ENCODE measurements around the gene PTGFRN. TPM values are rescaled to one million over a fixed set of nuclear protein-coding genes. Genes with fewer than 3 reads are reported as not detected.

Gene PTGFRN
- total and polyA plus RNA-seq, 9 donors = 22.9 to 106 (median 65.8) TPM

DNA sequence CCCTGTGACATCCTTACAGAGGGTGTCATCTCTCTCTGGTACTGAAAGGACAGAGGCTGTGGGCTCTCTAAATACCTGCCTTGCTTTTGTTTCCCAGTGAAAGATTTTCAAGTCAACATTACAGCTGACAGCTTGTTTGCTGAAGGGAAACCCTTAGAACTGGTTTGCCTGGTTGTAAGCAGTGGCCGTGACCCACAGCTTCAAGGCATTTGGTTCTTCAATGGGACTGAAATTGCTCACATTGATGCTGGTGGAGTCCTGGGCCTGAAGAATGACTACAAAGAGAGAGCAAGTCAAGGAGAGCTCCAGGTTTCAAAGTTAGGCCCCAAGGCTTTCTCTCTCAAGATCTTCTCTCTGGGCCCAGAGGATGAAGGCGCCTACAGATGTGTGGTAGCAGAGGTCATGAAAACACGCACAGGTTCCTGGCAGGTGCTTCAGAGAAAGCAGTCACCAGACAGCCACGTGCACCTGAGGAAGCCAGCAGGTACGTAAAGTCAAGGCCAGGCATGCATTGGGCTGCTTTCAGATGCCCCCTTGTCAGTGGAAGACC lies 103.7 kb downstream of the PTGFRN start:
- TF ChIP-seq POLR2A (IDR thresholded peaks at IDR 0.05) (no peak), EP300 (IDR thresholded peaks at IDR 0.05) (no peak)
- TF ChIP-seq, protein P1, sequence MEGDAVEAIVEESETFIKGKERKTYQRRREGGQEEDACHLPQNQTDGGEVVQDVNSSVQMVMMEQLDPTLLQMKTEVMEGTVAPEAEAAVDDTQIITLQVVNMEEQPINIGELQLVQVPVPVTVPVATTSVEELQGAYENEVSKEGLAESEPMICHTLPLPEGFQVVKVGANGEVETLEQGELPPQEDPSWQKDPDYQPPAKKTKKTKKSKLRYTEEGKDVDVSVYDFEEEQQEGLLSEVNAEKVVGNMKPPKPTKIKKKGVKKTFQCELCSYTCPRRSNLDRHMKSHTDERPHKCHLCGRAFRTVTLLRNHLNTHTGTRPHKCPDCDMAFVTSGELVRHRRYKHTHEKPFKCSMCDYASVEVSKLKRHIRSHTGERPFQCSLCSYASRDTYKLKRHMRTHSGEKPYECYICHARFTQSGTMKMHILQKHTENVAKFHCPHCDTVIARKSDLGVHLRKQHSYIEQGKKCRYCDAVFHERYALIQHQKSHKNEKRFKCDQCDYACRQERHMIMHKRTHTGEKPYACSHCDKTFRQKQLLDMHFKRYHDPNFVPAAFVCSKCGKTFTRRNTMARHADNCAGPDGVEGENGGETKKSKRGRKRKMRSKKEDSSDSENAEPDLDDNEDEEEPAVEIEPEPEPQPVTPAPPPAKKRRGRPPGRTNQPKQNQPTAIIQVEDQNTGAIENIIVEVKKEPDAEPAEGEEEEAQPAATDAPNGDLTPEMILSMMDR (IDR thresholded peaks at IDR 0.05) = no peak
- no peaks in the 10 kb centered on the region for H3K4me1 ChIP-seq (ENCODE audit: insufficient read depth)
- DNase-seq = no peak
- H3K27me3 ChIP-seq = no peaks in the 10 kb centered on the region
- H3K36me3 ChIP-seq = no peaks in the 10 kb centered on the region
- H3K4me3 ChIP-seq = no peak overlapping the region
- intact Hi-C loops (cut with DNase I) = no loop called here
- H3K9me3 ChIP-seq = no peaks in the 10 kb centered on the region
- no peak overlapping the region for H3K27ac ChIP-seq
- WGBS, 3 donors = 90 to 93% (median 92%) methylated on average over 5 of the region's 5 CpGs

DNA sequence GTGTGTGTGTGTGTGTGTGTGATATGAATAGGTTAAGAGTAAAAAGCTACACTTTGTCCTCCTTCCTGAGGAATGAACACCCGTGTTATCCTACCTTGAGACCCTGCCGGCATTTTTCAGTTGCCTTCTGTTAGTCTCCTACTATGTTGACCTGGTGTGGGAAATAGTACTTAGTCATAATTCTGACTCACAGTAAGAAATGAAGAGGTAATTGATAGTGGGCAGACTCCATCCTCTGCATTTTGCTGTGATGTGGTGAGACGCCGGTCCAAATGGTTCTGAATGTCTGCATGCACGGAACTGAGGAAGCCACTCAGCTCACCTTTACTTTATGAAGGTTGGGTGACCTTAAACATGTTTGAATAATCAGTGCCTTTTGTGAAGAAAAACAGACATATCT lies 104.5 kb downstream of the PTGFRN start:
- no peak for DNase-seq
- Histone ChIP-seq H3K27me3 (no peaks in the 10 kb centered on the region), H3K27ac (no peak overlapping the region), H3K9me3 (no peaks in the 10 kb centered on the region), H3K4me1 (ENCODE audit: insufficient read depth) (no peaks in the 10 kb centered on the region), H3K4me3 (no peak overlapping the region), H3K36me3 (no peaks in the 10 kb centered on the region)
- 80 to 91% (median 91%) methylated on average over 5 of the region's 5 CpGs for WGBS, 3 donors
- no peak for TF ChIP-seq POLR2A (IDR thresholded peaks at IDR 0.05)
- TF ChIP-seq, protein P1 (IDR thresholded peaks at IDR 0.05) = no peak
- no peak for TF ChIP-seq EP300 (IDR thresholded peaks at IDR 0.05)
- intact Hi-C loops (cut with DNase I) = no loop called here

DNA sequence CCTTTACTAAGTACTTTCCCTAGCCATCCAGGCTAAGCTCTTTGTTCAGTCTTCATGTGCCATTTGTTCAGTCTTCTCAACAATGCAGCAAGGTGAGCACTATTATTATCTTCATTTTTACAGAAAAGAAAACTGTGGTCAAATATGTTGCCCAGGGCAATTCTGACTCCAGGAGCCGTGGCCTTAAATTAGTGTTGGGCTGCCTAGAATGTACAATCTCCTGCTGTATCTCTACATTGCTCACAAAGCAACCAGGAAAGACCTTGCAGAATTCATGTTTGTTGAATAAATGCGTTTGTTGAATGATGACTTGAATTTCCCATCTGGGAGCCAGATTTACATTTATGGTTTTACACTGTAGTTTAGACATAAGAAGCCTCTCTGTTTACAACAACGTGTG lies 106.0 kb downstream of the PTGFRN start:
- WGBS, 3 donors = 78 to 90% (median 89%) methylated on average over 3 of the region's 3 CpGs
- H3K9me3 ChIP-seq = no peaks in the 10 kb centered on the region
- intact Hi-C loops (cut with DNase I) = no loop called here
- H3K27ac ChIP-seq = no peak overlapping the region
- no peaks in the 10 kb centered on the region for H3K36me3 ChIP-seq
- DNase-seq = no peak
- H3K27me3 ChIP-seq = no peaks in the 10 kb centered on the region
- H3K4me3 ChIP-seq = no peak overlapping the region
- TF ChIP-seq EP300 (IDR thresholded peaks at IDR 0.05) = no peak
- H3K4me1 ChIP-seq (ENCODE audit: insufficient read depth) = no peaks in the 10 kb centered on the region

DNA sequence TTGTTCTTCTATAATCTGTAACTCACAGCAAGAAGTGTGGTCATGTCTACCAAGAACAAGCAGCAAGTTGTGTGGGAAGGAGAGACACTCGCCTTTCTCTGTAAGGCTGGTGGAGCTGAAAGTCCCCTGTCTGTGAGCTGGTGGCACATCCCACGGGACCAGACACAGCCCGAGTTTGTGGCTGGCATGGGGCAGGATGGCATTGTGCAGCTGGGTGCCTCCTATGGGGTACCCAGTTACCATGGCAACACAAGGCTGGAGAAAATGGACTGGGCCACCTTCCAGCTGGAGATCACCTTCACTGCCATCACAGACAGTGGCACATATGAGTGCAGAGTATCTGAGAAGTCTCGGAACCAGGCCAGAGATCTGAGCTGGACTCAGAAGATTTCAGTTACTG lies 107.3 kb downstream of the PTGFRN start:
- no peak for DNase-seq
- TF ChIP-seq, protein P1 (IDR thresholded peaks at IDR 0.05) = no peak
- no peak for TF ChIP-seq EP300 (IDR thresholded peaks at IDR 0.05)
- TF ChIP-seq POLR2A (IDR thresholded peaks at IDR 0.05) = no peak
- 80 to 89% (median 88%) methylated on average over 4 of the region's 4 CpGs for WGBS, 3 donors
- H3K4me1 ChIP-seq (ENCODE audit: insufficient read depth) = no peaks in the 10 kb centered on the region
- H3K27me3 ChIP-seq = no peaks in the 10 kb centered on the region
- no peak overlapping the region for H3K27ac ChIP-seq
- no peak overlapping the region for H3K4me3 ChIP-seq
- H3K36me3 ChIP-seq = no peaks in the 10 kb centered on the region
- H3K9me3 ChIP-seq = no peaks in the 10 kb centered on the region
- intact Hi-C loops (cut with DNase I) = no loop called here

DNA sequence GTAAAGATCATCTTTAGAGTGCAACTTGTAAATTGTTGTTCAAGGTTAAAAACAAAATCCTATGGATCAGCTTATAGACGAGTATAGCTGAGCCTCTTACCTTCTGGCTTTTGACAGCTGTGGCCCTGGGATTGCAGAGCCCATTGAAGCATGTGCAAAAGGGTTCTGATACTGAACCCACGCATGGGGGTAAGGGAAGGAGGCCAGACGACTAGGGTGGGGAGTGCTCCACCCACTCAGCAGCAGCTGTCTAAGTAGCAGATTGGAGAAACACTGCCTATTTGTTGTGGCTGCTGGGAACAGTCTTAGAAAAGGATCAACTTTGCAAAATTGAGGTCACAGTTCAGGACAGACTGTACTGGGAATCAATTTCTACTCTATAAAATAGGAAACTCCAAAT lies 107.9 kb downstream of the PTGFRN start:
- H3K4me1 ChIP-seq (ENCODE audit: insufficient read depth) = no peaks in the 10 kb centered on the region
- H3K4me3 ChIP-seq = no peak overlapping the region
- 9 to 24% (median 18%) methylated on average over 3 of the region's 3 CpGs for WGBS, 3 donors
- peak in 1 of 5 donors; percentile 45 for DNase-seq
- H3K9me3 ChIP-seq = no peaks in the 10 kb centered on the region
- no peak overlapping the region for H3K27ac ChIP-seq
- intact Hi-C loops (cut with DNase I) = no loop called here
- no peak for TF ChIP-seq EP300 (IDR thresholded peaks at IDR 0.05)
- no peak for TF ChIP-seq POLR2A (IDR thresholded peaks at IDR 0.05)
- TF ChIP-seq, protein P1 (IDR thresholded peaks at IDR 0.05) = no peak
- H3K27me3 ChIP-seq = no peaks in the 10 kb centered on the region
- no peaks in the 10 kb centered on the region for H3K36me3 ChIP-seq
